HG03175 (cell line): ENCODE results near the gene C7orf33.
A peak's percentile ranks its signal among the peaks of the same experiment; 100 is the strongest.
"Not testable (repeated sequence)": the region's sequence is repeated elsewhere in the genome, so short reads cannot be mapped to it uniquely, and the experiment has no call there.

ENCODE experiments used
- ATAC-seq: cut with Tn5 transposase; IDR thresholded peaks from one replicate; pipeline ENCODE4 v1.9.1; 2021; ENCODE audit warnings: mild to moderate bottlenecking, moderate library complexity; ENCODE audit not compliant: unreplicated experiment

The C7orf33 gene, protein sequence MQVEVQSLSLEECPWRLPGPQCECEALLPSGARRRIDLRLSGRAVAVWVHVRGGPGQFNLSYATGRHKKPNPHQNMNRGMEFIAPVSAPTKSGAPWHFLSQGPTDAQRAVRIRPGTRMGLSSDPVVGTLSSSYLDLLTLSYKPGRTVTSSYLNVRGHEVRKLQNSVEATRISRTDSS

GRCh38 chr7:148590471-148590870 is at the start of gene C7orf33:
Gene C7orf33 (plus strand): TSS chr7:148590766. CDS start chr7:148590926, 160 bp downstream.
- ATAC-seq: no peak

GRCh38 chr7:148541891-148542504 is 48.6 kb upstream of the C7orf33 start:
- ATAC-seq: no peak

GRCh38 chr7:148543302-148543701 is 47.3 kb upstream of the C7orf33 start:
- no peak for ATAC-seq

- no peak for ATAC-seq
Measured at GRCh38 chr7:148545172-148545571, 45.4 kb upstream of the C7orf33 start.

- ATAC-seq: no peak
Measured at GRCh38 chr7:148545932-148546331, 44.6 kb upstream of the C7orf33 start.

GRCh38 chr7:148546857-148547256 is 43.7 kb upstream of the C7orf33 start:
- ATAC-seq: no peak

- ATAC-seq: no peak
Measured at GRCh38 chr7:148547951-148548350, 42.6 kb upstream of the C7orf33 start.

GRCh38 chr7:148553979-148554378 is 36.6 kb upstream of the C7orf33 start:
- ATAC-seq: peak; percentile 51

- no peak for ATAC-seq
Measured at GRCh38 chr7:148556892-148557291, 33.7 kb upstream of the C7orf33 start.

DNA sequence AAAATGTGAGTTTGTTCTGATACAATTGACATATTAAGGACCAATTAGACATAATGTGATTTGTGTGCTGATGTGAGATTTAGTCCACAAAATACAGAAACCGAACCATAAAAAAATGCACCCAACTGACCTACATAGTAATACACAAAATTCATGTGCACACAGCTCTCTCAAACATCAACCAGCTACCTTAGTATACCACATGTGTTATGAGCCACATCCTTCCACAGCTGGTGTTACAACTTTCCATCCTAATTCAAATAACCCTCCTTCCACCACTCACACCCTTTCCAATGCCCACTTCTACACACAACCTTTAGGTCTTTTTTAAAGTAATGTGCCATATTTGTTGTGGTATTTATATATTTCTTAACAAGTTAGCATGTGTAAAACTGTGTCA is 31.7 kb upstream of the C7orf33 start:
- no peak for ATAC-seq

DNA sequence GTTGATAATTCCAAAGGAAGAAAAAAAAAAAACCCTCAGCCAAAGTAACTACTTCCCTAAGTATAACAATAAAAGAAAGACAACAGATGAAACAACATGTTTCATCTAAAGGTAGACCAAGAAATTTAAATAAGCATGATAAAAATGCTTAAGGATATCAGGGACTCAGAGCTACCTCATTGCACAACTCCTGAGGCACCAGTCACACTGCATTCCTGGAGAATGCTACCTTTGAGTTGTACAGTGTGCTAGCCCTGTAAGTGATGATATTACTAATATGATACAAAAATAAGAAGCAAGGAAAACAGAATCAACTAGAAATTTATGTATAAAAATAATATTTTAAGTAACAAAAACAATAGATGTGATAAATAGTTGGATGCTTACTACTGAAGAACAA is 29.5 kb upstream of the C7orf33 start:
- ATAC-seq: no peak

DNA sequence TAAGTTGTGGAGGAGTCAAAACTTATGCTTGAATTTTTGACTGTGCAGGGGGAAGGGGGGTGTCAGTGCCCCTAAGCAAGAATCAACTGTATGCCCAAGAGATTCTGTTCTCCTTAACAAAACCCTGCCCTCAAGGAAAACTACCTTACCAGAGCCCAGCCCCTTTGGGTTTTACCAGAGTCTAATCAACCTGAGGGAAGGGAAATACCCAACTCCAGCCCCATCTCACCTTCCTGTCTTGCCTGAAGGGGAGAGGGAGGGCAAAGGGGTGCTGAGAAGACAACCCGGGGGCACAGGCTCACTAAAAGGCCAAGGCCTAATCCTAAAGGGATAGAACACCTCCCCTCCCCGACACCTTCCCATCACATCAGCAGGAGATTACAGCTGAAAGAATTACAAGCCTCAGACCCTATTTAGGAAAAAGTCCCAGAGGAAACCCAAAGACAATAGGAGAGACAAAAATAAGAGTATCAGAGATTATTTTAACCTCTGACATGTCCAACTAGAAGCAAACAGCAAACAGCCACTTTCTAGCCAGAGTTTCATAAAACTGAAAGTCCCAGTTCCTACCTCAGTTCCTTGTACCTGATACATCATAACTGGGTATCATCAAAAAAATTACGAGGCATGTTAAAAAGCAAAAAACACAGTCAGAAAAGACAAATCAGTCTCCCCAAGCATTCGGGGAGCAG is 26.8 kb upstream of the C7orf33 start:
- peak; percentile 37 for ATAC-seq

GRCh38 chr7:148564275-148564951 is 26.2 kb upstream of the C7orf33 start:
- peak; percentile 85 for ATAC-seq

DNA sequence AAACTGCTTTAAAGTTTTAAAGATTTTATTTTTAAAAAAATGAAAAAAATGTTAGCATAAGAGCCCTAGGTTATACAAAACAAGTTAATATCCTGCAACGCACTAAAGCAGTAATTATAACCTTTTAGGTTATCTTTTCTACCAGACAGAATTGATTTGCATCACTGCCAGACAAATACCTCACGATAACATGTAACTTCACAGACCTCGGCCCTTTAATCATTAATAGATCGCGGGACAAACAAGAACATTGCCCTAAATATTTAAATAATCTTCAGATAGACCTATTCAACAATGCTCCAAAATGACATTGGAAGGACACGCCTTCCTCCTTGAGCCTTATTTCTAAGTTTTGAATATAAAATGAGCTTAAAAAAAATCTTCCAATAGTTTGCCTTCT is 23.8 kb upstream of the C7orf33 start:
- ATAC-seq: no peak

DNA sequence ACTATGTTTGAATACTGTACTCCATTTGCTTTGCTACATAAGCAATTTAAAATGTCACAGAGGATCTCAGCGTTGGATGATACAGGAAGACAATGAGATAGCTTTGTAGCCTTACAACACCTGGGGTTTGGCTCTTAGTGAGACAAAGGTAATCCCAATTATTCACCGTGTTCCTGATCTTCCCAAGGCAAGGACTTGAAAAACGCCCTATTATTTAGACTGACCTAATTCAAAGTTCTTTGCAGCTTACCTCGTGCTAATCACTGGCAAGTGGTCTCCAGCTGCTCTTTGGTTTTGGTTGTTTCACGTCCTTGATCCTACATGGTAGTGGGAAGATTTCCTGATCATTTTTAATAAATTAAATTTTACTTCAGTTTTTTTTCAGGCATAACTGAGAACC is 23.0 kb upstream of the C7orf33 start:
- ATAC-seq: no peak

DNA sequence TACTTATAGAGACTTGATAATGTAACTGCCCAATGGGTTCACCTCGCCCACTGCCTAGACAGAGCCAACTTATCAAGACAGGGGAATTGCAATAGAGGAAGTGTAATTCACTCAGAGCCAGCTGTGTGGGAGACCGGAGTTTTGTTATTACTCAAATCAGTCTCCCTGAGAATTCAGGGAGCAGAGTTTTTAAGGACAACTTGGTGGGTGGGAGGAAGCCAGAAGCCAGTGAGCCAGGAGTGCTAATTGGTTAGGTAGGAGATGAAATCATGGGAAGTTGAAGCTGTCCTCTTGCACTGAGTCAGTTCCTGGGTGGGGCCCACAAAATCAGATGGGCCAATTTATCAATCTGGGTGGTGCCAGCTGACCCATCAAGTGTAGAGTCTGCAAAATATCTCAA is 20.1 kb upstream of the C7orf33 start:
- ATAC-seq: no peak

DNA sequence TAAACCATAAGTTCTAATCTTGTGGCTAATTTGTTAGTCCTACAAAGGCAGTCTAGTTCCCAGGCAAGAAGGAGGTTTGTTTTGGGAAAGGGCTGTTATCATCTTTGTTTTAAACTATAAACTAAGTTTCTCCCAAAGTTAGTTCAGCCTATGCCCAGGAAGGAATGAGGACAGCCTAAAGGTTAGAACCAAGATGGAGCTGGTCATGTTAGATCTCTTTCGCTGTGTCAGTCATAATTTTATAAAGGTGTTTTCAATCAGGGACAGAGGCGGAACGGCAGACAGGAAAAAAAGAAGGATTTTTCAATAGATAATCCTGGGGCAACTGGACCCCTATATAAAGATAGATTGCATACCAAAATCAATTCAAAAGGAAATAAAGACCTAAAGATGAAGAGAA is 19.6 kb upstream of the C7orf33 start:
- ATAC-seq: not testable (repeated sequence)

DNA sequence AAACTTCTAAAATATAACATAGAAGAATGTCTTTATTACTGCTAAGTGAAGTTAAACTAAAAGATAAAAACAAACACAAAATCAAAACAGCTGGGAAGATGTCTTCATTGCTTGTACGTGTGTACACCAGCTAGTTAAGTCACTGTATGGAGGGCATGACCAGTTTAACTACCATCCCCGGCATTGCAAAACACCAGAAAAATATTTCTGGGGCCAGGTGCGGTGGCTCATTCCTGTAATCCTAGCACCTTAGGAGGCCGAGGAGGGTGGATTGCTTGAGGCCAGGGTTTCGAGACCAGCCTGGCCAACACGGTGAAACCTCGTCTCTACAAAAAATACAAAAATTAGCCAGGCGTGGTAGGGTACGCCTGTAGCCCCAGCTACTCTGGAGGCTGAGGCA is 19.2 kb upstream of the C7orf33 start:
- no peak for ATAC-seq

DNA sequence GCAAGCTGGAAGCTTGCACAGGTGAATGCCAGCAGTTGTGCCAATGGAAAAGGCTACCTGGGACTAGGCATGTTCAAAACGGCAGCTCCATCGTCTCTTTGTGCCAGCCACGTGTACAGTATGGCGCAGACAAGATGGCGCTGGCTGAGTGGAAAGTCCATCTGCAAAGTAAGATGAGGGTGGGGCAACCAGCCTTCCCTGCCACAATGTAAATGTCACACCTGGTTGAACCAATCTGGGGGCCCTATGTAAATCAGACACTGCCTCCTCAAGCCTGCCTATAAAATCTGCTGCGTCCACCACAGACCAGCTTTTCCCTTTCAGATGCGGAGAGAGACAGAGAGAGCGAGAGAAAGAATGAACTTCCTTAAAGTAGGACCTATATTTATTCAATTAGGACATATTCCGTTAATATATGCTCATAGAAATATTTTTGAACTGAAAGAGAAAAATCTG is 18.5 kb upstream of the C7orf33 start:
- no peak for ATAC-seq

DNA sequence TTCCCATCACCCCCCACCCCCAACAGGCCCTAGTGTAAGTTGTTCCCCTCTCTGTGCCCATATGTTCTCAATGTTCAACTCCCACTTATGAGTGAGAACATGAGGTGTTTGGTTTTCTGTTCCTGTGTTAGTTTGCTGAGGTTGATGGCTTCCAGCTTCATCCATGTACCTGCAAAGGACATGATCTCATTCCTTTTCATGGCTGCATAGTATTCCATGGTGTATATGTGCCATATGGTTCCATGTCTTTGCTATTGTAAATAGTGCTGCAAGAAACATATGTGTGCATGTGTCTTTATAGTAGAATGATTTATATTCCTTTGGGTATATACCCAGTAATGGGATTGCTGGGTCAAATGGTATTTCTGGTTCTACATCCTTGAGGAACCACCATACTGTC is 17.0 kb upstream of the C7orf33 start:
- not testable (repeated sequence) for ATAC-seq

GRCh38 chr7:148575640-148576411 is 14.7 kb upstream of the C7orf33 start:
- ATAC-seq: peak; percentile 84
